ENCODE measurements around the gene NR4A3. TPM values are rescaled to one million over a fixed set of nuclear protein-coding genes. Genes with fewer than 3 reads are reported as not detected.

Gene NR4A3
- total RNA-seq, 1 experiment from 2014 or later: 0.24 TPM

GRCh38 chr9:99828054-99828416, 6.3 kb downstream of the NR4A3 start:
- Histone ChIP-seq H2BK120ac (ENCODE audit: low read depth, low read length, poor library complexity, severe bottlenecking) (no peak overlapping the region), H3K18ac (ENCODE audit: insufficient read length, low read depth, low read length) (no peak overlapping the region), H3K4ac (ENCODE audit: low read depth, low read length) (no peak overlapping the region), H3K27me3 (ENCODE audit: insufficient read depth, low read length) (peaks cover 68% of the 10 kb centered on the region), H4K5ac (ENCODE audit: insufficient read length, low read depth, low read length) (no peak overlapping the region), H2AK5ac (ENCODE audit: insufficient read length, low read length) (no peak overlapping the region), H3K79me1 (ENCODE audit: insufficient read depth, low read depth, low read length, poor library complexity, severe bottlenecking) (no peaks in the 10 kb centered on the region), H3K9me3 (ENCODE audit: control insufficient read depth, low read depth, low read length) (no peaks in the 10 kb centered on the region), H3K23ac (ENCODE audit: insufficient read length, low read depth, low read length) (no peak overlapping the region), H2BK5ac (ENCODE audit: insufficient read length, low read length) (no peak overlapping the region), H2BK12ac (ENCODE audit: insufficient read length, low read depth, low read length) (no peak overlapping the region), H3K14ac (ENCODE audit: insufficient read depth, low read length) (no peak overlapping the region; the same call in 1 of the 2 replicates), H3K23me2 (ENCODE audit: insufficient read length, low read depth, low read length, poor library complexity, severe bottlenecking) (peaks cover 21% of the 10 kb centered on the region), H4K91ac (ENCODE audit: insufficient read length, low read depth, low read length) (no peak overlapping the region), H3T11ph (ENCODE audit: low read length) (no peak overlapping the region), H2AFZ (ENCODE audit: low read length) (no peak overlapping the region), H4K8ac (replicated peaks; ENCODE audit: insufficient read length, low read depth, low read length) (no peak overlapping the region), H4K20me1 (ENCODE audit: control insufficient read depth, insufficient read depth, insufficient read length) (no peaks in the 10 kb centered on the region), H3K9ac (ENCODE audit: extremely low read depth, insufficient read length, low read length) (peak overlapping the region; percentile 16), H2BK20ac (ENCODE audit: low read depth, low read length, poor library complexity, severe bottlenecking) (no peak overlapping the region), H3K4me2 (ENCODE audit: insufficient read depth, insufficient read length, low read length) (peak overlapping the region; percentile 28), H3K27ac (ENCODE audit: insufficient read length, low read depth, low read length) (no peak overlapping the region), H3K56ac (ENCODE audit: insufficient read length, low read depth, low read length) (no peak overlapping the region), H2BK15ac (ENCODE audit: low read depth, low read length) (no peak overlapping the region), H3K79me2 (ENCODE audit: insufficient read depth, low read length) (no peaks in the 10 kb centered on the region), H3K4me1 (ENCODE audit: insufficient read depth, low read length) (peaks cover 4% of the 10 kb centered on the region; the same call in 1 of the 2 replicates)
- no CpG with 5 or more reads among the region's 15 CpGs for WGBS (ENCODE audit: extremely low coverage, insufficient read length, low lambda C conversion rate)
- H3K4me1 Mint-ChIP-seq: peaks cover 27 to 30% of the 10 kb centered on the region in 2 experiments
- peaks cover 95% of the 10 kb centered on the region for H3K27me3 Mint-ChIP-seq (ENCODE audit: low read depth)
- DNase-seq: no peak
- H3K4me3 Mint-ChIP-seq: peak overlapping the region; percentile 11 to 78; a peak in 4 of 5 replicates
- no peaks in the 10 kb centered on the region; a peak in 2 of 7 replicates for H3K36me3 Mint-ChIP-seq (ENCODE audit: insufficient read depth in 1 of 3, low read depth in 3 of 3)
- TF ChIP-seq CTCF (conservative IDR thresholded peaks at IDR 0.05): no peak
- H3K27ac Mint-ChIP-seq: no peak overlapping the region
- peaks cover 0 to 2% of the 10 kb centered on the region in 2 experiments; a peak in 1 of 5 replicates for H3K9me3 Mint-ChIP-seq

Data from H9 (cell line).